GM12873 (cell line): ENCODE results near the gene ALDOB.

ENCODE experiments used
- TF ChIP-seq, protein P1 (sequence below): IDR thresholded peaks from 2 replicates; pipeline ENCODE4 v1.5.1; 2012; ENCODE audit warnings: low read depth, mild to moderate bottlenecking, moderate library complexity, low read length, control low read depth; ENCODE audit not compliant: insufficient read depth; ENCODE audit errors: missing control alignments

Gene ALDOB

DNA sequence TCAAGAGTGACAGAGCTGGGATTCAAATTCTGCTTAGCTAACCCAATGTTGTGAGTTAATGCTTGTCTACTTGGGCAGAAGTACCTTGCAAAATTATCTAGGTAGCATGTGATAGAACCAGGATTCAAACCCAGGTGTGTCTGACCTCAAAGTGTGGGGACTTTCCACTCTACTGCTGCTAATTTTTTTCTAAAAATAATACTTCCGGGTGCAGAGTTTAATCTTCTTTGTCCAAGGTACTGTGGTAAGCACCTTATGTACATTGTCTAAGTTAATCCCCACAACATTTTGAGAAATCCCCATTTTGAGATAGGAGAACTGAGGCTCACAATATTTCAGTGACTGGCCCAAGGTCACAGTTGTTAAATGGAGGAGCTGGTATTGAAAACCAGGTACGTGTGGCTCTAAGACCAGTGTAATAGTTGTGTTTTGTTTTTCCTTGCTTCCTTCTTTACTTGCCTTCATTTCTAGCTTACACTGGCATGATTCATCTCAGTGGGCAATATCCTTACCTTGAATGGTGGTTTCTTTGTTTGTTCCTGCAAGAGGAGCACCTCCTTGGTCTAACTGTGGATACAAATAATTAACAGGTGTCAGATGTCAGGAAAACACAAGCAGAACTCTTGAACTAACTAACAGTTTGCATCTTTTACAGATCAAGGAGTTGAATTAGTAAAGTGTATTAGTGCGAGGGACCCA, 7.5 kb downstream of the ALDOB start:
- TF ChIP-seq, protein P1, sequence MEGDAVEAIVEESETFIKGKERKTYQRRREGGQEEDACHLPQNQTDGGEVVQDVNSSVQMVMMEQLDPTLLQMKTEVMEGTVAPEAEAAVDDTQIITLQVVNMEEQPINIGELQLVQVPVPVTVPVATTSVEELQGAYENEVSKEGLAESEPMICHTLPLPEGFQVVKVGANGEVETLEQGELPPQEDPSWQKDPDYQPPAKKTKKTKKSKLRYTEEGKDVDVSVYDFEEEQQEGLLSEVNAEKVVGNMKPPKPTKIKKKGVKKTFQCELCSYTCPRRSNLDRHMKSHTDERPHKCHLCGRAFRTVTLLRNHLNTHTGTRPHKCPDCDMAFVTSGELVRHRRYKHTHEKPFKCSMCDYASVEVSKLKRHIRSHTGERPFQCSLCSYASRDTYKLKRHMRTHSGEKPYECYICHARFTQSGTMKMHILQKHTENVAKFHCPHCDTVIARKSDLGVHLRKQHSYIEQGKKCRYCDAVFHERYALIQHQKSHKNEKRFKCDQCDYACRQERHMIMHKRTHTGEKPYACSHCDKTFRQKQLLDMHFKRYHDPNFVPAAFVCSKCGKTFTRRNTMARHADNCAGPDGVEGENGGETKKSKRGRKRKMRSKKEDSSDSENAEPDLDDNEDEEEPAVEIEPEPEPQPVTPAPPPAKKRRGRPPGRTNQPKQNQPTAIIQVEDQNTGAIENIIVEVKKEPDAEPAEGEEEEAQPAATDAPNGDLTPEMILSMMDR: no peak

DNA sequence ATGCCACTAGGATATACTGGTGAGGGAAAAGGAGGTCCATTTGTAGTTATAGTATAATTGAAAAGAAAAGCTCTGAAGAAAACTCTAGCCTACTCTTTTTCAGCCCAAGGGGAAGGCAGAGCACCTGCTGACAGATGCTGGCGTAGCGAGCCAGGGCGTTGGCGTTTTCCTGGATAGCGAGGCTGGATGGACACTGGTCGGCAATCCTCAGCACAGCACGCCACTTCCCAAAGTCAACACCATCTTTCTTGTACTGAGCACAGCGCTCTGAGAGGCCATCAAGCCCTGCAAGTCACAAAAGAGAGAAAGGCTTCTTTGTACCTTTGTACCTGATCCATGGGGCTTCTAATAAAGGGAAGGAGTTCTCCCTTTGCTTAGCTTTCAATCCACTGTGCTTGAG, 8.2 kb downstream of the ALDOB start:
- TF ChIP-seq, protein P1: no peak

DNA sequence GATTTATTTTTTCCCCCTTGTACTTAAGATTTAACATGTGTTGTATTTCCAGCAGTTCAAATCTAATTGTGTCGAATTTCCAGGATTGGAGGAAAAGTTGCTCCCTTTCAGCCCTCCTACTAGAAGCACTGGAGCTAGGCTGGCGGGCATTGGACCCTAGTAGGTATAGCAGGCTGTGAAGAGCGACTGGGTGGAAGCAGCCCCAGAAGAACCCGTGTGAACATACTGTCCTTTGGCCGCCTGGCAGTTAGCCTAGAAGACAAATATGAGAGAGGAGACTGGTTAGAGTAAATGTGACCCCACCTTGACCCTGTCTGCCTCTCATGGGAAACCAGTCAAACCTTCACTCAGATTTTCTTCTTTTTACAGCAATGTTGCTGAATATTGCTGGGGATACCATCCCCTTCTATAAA, 13.9 kb downstream of the ALDOB start:
- TF ChIP-seq, protein P1: no peak

DNA sequence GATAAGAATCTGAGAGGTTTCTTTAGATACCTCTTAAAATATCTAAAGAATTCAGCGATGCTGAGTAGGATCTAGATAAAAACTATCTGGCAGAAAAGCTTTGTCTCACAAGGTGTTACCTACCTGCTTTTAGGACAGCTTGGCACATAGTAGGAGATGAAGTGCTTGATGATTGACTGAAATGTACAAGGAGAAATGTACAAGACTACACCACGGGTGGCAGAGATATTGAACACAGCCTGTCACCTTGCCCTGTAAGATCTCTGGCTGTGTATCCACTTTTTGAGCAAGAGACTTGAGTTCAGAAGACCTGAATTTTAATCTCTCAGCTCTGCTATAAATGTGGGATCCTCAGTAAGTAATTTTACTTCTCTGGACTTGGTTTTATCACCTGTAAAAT, 15.7 kb downstream of the ALDOB start:
- TF ChIP-seq, protein P1: no peak

DNA sequence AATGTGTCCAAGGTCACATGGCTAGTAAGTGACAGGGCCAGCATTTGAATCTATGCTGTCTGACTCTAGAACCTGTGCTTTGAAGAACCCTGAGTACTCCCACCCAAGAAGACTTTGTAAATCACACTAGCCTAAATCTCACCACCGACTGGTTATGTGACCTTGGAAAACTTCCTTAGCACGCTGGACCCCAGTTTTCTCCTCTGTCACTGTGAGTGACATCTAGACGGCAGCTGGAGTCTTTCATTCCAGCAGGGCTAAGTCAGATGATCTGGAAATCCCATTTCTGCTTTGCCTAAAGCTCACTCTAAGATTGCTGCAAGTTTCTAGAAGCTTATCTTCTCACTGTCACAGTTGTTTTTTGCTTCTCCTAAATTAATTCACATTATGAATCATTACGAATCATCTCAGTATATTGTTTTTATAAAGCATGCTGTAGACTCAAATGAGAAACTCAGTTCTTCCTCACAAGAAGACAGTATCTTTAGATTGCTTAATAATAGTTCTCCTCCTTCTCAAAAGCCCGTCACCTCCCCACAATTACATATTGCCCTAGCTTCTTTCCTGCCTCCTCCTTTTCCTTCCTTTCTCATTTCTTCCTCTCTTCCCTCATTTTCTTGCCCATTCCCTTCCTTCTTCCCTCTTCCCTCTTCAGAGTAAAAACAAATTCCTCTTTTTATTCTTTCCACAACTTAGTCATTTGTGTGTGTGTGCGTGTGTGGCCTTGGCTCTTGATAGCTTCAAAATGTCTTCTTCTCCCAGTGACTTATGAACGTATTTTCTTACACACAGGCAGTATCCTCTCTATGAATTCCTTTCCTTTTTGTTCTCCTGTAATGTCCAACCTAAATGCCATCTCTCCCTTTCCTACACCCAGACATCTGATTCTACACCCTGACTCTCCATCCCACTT, 16.8 kb downstream of the ALDOB start:
- TF ChIP-seq, protein P1: no peak

DNA sequence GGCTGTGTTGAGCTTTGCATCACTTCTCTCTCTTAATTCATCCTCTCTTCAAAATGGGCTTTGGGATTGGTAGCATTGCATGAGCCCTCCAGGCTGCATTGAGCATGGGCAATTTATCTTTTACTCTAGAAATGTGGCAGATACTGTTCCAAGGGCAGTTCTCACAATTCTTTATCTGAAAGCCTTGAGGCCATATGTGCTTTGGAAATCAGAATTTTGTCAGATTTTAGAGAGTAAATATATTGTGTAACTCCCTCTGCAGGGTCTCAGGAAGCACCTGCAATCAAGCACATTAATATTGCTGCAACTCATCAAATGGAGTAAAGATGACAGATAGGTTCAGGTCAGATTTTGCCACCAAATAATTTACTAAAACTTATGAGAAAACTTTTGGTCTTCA, 17.6 kb downstream of the ALDOB start:
- TF ChIP-seq, protein P1: no peak

DNA sequence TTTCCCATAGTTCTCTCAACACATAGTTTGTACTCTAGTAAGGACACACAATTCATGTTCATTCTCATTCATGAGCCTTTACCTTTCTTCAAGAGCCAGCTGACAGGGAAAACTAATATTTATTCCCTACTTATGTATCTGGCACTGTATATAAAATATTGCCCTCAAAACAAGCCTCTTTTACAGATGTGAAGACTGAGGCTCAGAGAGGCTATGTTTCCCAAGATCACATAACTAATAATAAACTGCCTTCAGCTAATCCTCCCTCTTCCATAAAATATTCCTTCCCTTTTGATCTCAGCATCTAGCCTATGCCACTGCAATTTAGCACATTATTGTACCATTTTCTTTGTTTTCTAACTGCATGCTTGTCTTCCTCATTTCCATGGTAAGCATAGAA, 18.2 kb downstream of the ALDOB start:
- TF ChIP-seq, protein P1: no peak
